Measurements from ENCODE around the gene GARRE1.
A peak's percentile ranks its signal among the peaks of the same experiment; 100 is the strongest.

The GARRE1 gene

GRCh38 chr19:34288381-34288780 is 34.0 kb downstream of the GARRE1 start:
- Histone ChIP-seq H3K9me3 (ENCODE audit: control insufficient read depth in 2 of 2, low read length in 2 of 2) (no peaks in the 10 kb centered on the region), H3K9ac (ENCODE audit: low read depth in 1 of 2, low read length in 2 of 2) (no peak overlapping the region), H3K27me3 (ENCODE audit: control insufficient read depth in 2 of 2, insufficient read depth in 2 of 2, low read length in 2 of 2) (no peaks in the 10 kb centered on the region), H3K27ac (ENCODE audit: low read depth in 2 of 2, low read length in 2 of 2) (no peak overlapping the region), H3K4me1 (ENCODE audit: control insufficient read depth in 2 of 2, insufficient read depth in 2 of 2, low read length in 2 of 2) (no peaks in the 10 kb centered on the region), H3K4me3 (ENCODE audit: low read length in 2 of 2) (no peak overlapping the region), H3K36me3 (ENCODE audit: control insufficient read depth in 2 of 2, insufficient read depth in 2 of 2, low read length in 2 of 2) (peaks cover 0 to 8% of the 10 kb centered on the region in 2 donors)

- Histone ChIP-seq H3K9ac (ENCODE audit: low read depth in 1 of 2, low read length in 2 of 2) (no peak overlapping the region), H3K27ac (ENCODE audit: low read depth in 2 of 2, low read length in 2 of 2) (no peak overlapping the region), H3K4me3 (ENCODE audit: low read length in 2 of 2) (no peak overlapping the region), H3K9me3 (ENCODE audit: control insufficient read depth in 2 of 2, low read length in 2 of 2) (no peaks in the 10 kb centered on the region), H3K27me3 (ENCODE audit: control insufficient read depth in 2 of 2, insufficient read depth in 2 of 2, low read length in 2 of 2) (no peaks in the 10 kb centered on the region), H3K36me3 (ENCODE audit: control insufficient read depth in 2 of 2, insufficient read depth in 2 of 2, low read length in 2 of 2) (peaks cover 0 to 5% of the 10 kb centered on the region in 2 donors), H3K4me1 (ENCODE audit: control insufficient read depth in 2 of 2, insufficient read depth in 2 of 2, low read length in 2 of 2) (peaks cover 0 to 2% of the 10 kb centered on the region in 2 donors)
Measured at GRCh38 chr19:34291235-34291634, 36.9 kb downstream of the GARRE1 start.

- Histone ChIP-seq H3K4me3 (ENCODE audit: low read length in 2 of 2) (no peak overlapping the region), H3K36me3 (ENCODE audit: control insufficient read depth in 2 of 2, insufficient read depth in 2 of 2, low read length in 2 of 2) (no peaks in the 10 kb centered on the region), H3K27ac (ENCODE audit: low read depth in 2 of 2, low read length in 2 of 2) (no peak overlapping the region), H3K9ac (ENCODE audit: low read depth in 1 of 2, low read length in 2 of 2) (no peak overlapping the region), H3K27me3 (ENCODE audit: control insufficient read depth in 2 of 2, insufficient read depth in 2 of 2, low read length in 2 of 2) (no peaks in the 10 kb centered on the region), H3K9me3 (ENCODE audit: control insufficient read depth in 2 of 2, low read length in 2 of 2) (no peaks in the 10 kb centered on the region), H3K4me1 (ENCODE audit: control insufficient read depth in 2 of 2, insufficient read depth in 2 of 2, low read length in 2 of 2) (peaks cover 11 to 26% of the 10 kb centered on the region in 2 donors)
Measured at GRCh38 chr19:34295103-34295502, 40.7 kb downstream of the GARRE1 start.

GRCh38 chr19:34298891-34299520 is 44.7 kb downstream of the GARRE1 start:
- no peaks in the 10 kb centered on the region for H3K9me3 ChIP-seq (ENCODE audit: control insufficient read depth in 2 of 2, low read length in 2 of 2)
- H3K27ac ChIP-seq (ENCODE audit: low read depth in 2 of 2, low read length in 2 of 2): peak overlapping the region; percentile 85 to 89
- H3K27me3 ChIP-seq (ENCODE audit: control insufficient read depth in 2 of 2, insufficient read depth in 2 of 2, low read length in 2 of 2): no peaks in the 10 kb centered on the region
- H3K36me3 ChIP-seq (ENCODE audit: control insufficient read depth in 2 of 2, insufficient read depth in 2 of 2, low read length in 2 of 2): no peaks in the 10 kb centered on the region
- peaks cover 26 to 39% of the 10 kb centered on the region in 2 donors for H3K4me1 ChIP-seq (ENCODE audit: control insufficient read depth in 2 of 2, insufficient read depth in 2 of 2, low read length in 2 of 2)
- peak overlapping the region; percentile 28 to 53 for H3K4me3 ChIP-seq (ENCODE audit: low read length in 2 of 2)
- peak overlapping the region; percentile 24 to 32 for H3K9ac ChIP-seq (ENCODE audit: low read depth in 1 of 2, low read length in 2 of 2)

GRCh38 chr19:34299576-34299975 is 45.2 kb downstream of the GARRE1 start:
- Histone ChIP-seq H3K9ac (ENCODE audit: low read depth in 1 of 2, low read length in 2 of 2) (peak overlapping the region in 1 of 2 donors; percentile 24), H3K27ac (ENCODE audit: low read depth in 2 of 2, low read length in 2 of 2) (peak overlapping the region; percentile 85 to 89)

GRCh38 chr19:34300380-34300779 is 46.0 kb downstream of the GARRE1 start:
- Histone ChIP-seq H3K27me3 (ENCODE audit: control insufficient read depth in 2 of 2, insufficient read depth in 2 of 2, low read length in 2 of 2) (no peaks in the 10 kb centered on the region), H3K4me1 (ENCODE audit: control insufficient read depth in 2 of 2, insufficient read depth in 2 of 2, low read length in 2 of 2) (peaks cover 26 to 39% of the 10 kb centered on the region in 2 donors), H3K36me3 (ENCODE audit: control insufficient read depth in 2 of 2, insufficient read depth in 2 of 2, low read length in 2 of 2) (peaks cover 0 to 3% of the 10 kb centered on the region in 2 donors), H3K9ac (ENCODE audit: low read depth in 1 of 2, low read length in 2 of 2) (peak overlapping the region in 1 of 2 donors; percentile 14), H3K4me3 (ENCODE audit: low read length in 2 of 2) (no peak overlapping the region), H3K27ac (ENCODE audit: low read depth in 2 of 2, low read length in 2 of 2) (peak overlapping the region; percentile 85 to 89), H3K9me3 (ENCODE audit: control insufficient read depth in 2 of 2, low read length in 2 of 2) (no peaks in the 10 kb centered on the region)

More at GRCh38 chr19:34299576-34299975, 45.2 kb downstream of the GARRE1 start:
- H3K36me3 ChIP-seq (ENCODE audit: control insufficient read depth in 2 of 2, insufficient read depth in 2 of 2, low read length in 2 of 2): no peaks in the 10 kb centered on the region
- H3K4me3 ChIP-seq (ENCODE audit: low read length in 2 of 2): no peak overlapping the region
- peaks cover 26 to 39% of the 10 kb centered on the region in 2 donors for H3K4me1 ChIP-seq (ENCODE audit: control insufficient read depth in 2 of 2, insufficient read depth in 2 of 2, low read length in 2 of 2)
- no peaks in the 10 kb centered on the region for H3K9me3 ChIP-seq (ENCODE audit: control insufficient read depth in 2 of 2, low read length in 2 of 2)
- H3K27me3 ChIP-seq (ENCODE audit: control insufficient read depth in 2 of 2, insufficient read depth in 2 of 2, low read length in 2 of 2): no peaks in the 10 kb centered on the region

GRCh38 chr19:34300962-34301361 is 46.6 kb downstream of the GARRE1 start:
- peak overlapping the region in 1 of 2 donors; percentile 14 for H3K9ac ChIP-seq (ENCODE audit: low read depth in 1 of 2, low read length in 2 of 2)
- no peaks in the 10 kb centered on the region for H3K9me3 ChIP-seq (ENCODE audit: control insufficient read depth in 2 of 2, low read length in 2 of 2)
- H3K4me3 ChIP-seq (ENCODE audit: low read length in 2 of 2): peak overlapping the region in 1 of 2 donors; percentile 37
- H3K27ac ChIP-seq (ENCODE audit: low read depth in 2 of 2, low read length in 2 of 2): peak overlapping the region; percentile 85 to 89
- peaks cover 0 to 3% of the 10 kb centered on the region in 2 donors for H3K36me3 ChIP-seq (ENCODE audit: control insufficient read depth in 2 of 2, insufficient read depth in 2 of 2, low read length in 2 of 2)
- no peaks in the 10 kb centered on the region for H3K27me3 ChIP-seq (ENCODE audit: control insufficient read depth in 2 of 2, insufficient read depth in 2 of 2, low read length in 2 of 2)
- peaks cover 26 to 41% of the 10 kb centered on the region in 2 donors for H3K4me1 ChIP-seq (ENCODE audit: control insufficient read depth in 2 of 2, insufficient read depth in 2 of 2, low read length in 2 of 2)
